GM21390 (cell line): ENCODE results near the gene USP9Y.

ENCODE experiments used
- ATAC-seq: cut with Tn5 transposase; IDR thresholded peaks from one replicate; pipeline ENCODE4 v1.9.1; 2021; ENCODE audit not compliant: unreplicated experiment

The USP9Y gene

DNA sequence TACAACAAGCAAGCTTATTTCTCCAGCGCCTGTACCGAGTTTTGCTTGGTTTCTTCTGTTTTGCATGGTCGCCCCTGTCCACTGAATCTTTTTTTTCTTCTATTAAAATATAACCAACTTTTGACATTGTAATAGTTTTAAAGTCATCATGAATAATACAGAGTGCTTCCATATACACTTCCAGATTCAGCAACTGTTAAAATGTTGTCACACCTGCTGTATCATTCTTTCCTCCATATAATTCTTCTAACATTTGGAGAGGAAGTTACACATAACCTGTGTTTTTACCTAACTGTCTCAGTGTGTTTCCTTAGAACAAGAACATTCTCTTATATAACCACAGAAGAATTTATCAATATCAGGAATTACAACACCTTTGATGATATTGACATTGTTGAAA, 83.5 kb downstream of the USP9Y start:
- ATAC-seq = no peak

DNA sequence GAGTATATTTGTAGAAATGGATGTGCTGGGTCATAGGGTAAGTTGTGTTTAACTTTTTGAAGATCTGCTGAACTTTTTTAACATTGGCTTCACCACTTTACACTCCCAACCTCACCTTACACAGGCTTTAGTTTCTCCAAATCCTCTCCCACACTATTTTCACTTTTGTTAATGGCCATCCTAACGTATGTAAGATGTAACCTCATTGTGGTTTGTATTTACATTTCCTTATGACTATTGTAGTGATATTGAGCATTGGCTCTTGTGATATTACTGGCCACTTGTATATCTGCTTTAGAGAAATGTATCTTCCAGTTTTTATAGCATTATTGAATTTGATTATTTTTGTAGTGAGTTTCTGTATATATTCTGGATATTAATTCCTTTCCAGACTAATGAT, 93.0 kb downstream of the USP9Y start:
- ATAC-seq = no peak

DNA sequence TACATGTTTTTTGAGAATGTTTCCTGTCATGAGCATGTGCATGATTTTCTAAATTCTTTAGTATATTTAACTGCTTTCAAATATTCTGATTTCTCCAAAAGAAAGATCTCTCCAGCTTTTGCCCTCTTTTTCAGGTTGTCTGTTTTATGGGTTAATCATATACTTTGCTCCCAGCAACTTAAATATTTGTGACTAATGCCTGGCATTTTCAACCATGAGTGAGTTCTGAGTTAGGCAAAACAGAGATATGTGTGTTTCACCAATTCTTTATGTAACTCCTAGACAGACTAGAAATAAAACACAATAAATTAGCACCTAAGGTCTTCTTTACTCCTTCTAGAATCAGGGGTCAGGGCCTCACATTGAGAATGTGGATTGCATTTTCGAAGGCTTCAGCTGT, 107.0 kb downstream of the USP9Y start:
- ATAC-seq = no peak

DNA sequence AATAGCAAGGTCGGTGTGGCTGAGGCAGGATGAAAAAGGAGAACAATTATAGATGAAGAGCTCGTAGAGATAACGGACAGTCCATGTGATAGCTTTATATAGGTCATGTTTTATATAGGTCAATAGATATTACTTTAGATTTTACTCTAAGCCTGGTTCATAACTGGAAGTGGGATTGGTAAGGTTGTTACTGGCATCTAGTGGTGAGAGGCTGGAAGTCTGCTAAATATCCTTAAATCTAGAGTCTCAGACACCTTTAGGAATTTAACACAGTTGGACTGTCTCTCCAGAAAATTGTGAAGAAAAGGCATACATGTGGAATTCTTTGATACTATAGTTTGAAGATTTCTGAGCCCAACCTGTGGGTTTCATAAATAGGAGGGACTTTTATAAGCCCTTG, 108.0 kb downstream of the USP9Y start:
- no peak for ATAC-seq

DNA sequence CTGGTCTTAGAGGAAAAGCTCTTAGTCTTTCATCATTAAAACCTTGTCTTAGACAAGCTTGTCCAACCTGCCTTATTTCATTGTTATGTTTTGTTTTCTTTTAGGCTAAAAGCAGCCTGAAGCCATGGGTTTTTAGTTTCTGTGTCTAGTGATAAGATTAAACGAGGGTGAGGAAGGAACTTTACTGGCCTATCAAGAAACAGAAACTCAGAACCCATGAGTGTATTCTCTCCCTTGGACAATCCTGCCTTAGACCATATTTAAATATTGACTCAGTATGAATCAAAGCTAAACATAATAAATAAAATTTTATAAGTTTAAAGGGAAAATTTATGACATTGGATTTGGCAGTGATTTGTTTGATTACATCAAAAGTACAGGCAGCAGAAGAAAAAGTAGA, 122.4 kb downstream of the USP9Y start:
- ATAC-seq = no peak

DNA sequence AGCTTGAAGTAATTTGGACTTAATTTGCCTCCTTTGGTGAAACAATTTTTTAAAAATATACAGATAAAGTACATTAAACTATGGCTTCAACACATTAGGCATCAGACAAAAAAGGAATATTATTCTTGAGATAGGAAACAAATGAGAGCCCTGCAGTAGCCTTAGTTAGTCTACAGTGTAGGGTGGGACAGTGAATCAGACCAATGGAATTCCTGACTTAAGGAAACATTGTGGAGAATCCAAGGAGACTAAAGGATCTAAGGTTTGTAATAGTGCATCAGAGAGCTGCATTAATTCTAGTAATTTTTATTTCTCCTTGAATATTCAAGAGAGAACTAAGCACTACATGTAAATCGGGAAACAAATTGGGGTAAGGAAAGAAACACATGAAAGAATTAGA, 125.8 kb downstream of the USP9Y start:
- no peak for ATAC-seq

DNA sequence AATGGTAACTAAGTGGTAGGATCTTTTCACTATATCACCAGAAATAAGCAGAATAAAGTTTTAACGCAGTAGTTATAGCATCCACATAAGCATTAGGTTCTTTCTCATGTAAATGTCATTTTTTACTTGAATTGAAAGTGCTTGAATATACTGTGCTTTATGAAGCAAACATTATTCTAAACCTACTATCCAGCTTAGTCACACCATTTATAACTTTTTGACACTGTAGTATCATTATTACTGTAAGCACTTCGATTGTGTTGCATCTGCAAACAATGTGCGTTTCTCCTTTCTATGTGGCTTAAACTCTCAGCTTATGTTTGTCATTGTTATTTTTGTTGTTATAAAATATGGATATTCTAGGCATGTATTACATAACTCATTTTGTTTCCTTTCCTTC, 132.3 kb downstream of the USP9Y start:
- no peak for ATAC-seq

DNA sequence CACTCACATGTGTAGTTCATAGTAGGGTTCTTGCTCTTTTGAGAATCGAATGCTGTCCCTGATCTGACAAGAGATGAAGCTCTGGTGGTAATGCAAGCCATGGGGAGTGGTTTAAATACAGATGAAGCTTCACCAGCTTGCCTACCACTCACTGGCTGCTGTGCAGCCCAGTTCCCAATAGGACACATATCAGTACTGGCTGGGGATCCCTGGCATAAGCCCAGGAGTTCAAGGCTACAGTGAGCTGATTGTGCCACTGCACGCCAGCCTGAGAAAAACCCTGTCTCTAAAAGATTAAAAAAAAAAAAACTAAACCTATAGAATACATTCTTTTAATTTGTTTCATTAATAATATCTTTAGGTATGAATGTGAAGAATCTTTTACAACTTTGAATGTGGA, 136.5 kb downstream of the USP9Y start:
- no peak for ATAC-seq

DNA sequence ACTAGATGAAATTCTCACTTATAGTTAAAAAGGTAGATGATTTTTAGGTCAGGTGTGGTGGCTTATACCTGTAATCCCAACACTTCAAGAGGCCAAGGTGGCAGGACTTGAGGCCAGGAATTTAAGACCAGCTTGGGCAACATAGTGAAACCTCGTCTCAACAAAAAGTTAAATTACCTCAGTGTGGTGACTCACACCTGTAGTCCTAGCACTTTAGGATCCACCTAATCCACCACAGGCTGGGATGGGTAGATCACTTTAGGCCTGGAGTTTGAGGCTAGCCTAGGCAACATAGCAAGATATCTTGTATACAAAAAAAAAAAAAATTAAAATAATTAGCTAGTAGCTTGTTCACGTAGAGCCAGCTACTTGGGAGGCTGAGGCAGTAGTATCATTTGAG, 140.3 kb downstream of the USP9Y start:
- no peak for ATAC-seq

DNA sequence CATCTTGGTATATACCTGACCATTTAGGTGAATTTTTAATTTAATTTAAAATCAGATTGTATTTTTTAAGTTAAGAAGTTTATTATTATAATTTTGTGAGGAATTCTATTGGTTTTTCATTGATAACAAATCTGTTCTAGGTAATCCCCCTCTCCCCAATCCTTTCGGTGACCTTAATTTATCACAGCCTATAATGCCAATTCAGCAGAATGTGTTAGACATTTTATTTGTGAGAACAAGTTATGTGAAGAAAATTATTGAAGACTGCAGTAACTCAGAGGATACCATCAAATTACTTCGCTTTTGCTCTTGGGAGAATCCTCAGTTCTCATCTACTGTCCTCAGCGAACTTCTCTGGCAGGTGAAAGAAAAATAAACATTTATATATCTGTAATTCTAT, 145.8 kb downstream of the USP9Y start:
- no peak for ATAC-seq

DNA sequence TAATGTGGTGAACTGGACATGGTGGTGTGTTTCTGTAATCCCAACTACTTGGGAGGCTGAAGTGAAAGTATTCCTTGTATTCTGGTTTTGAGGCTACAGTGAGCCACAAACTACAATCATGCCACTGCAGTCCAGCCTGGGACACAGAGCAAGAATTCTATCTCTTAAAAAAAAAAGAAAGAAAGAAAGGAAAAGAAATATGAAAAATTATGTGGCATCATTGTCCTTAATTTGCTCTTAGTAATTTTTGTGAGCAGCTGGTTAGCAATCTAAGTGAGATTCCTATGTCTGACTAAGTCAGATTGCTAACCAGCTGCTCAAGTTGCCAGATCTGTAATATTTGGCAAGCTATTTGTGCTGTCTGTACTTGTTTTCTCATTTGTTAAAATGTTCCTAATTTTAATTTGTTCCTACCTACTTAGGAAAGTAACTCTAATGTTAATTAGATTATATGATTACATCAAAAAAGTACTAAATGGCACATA, 154.8 kb downstream of the USP9Y start:
- no peak for ATAC-seq

DNA sequence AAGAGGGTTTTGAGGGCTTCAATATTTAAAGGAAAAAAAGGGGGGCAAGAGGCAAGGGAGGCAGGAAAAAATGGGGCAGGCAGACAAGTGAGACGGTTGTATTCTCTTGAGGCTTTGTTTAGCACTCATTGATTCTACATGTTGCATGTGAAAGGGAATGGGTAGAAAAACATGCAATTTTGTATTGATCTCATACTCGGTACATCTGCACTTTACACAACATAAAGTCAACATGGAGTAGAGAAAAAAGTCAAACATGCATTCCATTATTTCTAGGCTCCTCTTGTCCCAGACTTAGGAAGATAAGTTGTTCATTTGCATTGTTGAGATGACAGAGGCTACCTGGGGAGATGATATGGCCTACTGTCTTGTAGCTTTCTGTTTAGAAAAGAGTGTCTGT, 166.9 kb downstream of the USP9Y start:
- no peak for ATAC-seq

DNA sequence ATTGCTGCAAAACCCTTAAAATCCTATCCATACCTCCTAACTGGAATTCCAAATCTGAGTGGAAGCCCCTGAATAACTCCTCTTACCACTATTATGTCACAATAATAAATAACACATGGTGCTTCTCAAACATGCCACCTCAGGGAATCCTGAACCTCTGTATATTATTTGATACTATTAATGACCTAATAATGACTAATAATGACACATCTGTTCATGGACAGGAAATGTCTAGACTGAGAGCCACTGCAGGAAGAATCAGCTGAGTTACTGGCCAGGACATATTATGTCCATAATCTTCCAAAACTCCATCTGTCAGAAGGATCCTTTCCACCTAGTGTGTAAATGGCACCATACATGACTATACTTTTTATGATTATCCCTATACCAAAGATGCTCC, 195.9 kb downstream of the USP9Y start:
- no peak for ATAC-seq

DNA sequence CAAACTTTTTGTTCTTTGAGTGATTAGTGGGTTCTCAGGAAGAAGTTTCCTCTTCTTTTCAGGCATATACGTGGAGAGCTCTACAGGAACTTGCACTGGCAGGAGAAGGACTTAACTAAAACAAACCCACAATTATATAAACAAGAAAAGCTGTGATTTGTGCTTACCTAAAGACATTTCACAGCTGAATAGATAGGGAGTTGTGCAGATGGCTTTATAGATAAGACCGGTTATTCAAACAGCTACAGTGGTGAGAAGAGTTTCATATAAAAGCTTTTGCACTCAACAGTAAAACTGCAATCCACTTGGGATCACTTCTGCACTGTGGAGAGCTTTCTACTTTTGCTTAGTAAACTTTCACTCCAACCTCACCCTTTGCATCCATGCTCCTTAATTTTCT, 197.6 kb downstream of the USP9Y start:
- ATAC-seq = no peak

DNA sequence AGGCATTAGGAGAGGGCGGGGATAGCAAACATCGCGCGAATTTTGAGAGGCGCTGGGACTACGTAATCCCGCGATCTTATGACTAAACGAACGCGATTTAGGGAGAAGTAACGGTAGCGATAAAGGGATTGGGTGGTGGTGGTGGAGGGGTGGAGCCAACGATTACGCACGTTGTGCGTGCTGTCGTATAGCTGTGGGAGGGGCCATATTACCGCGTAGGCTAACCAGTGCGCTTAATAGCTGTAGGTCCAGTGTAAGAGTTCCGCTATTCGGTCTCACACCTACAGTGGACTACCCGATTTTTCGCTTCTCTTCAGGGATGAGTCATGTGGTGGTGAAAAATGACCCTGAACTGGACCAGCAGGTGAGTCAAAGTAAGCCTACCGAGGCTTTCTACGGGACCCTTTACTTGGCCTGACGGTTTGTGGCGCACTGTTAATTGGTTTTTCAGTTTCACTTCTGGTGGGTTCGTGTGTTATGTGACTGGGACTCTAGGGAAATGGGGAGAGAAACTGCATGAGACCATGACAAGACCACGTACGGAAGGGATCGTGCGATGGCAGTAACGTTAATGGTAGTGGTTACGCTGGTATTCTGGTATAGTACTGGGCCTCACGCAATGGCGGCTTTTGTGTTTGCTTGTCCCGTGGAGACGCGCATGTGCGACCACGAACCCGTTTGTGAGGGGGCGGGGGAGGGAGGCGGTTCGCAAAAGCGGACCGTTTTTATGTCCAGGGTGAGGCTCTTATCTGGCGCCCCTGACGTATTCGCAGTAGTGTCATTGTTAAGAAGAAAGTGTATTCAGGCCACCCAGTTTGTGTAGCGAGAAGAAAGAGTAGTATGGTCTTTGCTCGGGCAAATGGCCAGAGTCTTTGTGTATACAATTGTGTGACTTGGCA, 203.8 kb downstream of the USP9Y start, which contains the start of gene DDX3Y:
Gene DDX3Y (plus strand): TSS at position 251 of the 899 bp plus-strand sequence. CDS start 69 bp downstream, at position 320.
- ATAC-seq = peak; percentile 85

DNA sequence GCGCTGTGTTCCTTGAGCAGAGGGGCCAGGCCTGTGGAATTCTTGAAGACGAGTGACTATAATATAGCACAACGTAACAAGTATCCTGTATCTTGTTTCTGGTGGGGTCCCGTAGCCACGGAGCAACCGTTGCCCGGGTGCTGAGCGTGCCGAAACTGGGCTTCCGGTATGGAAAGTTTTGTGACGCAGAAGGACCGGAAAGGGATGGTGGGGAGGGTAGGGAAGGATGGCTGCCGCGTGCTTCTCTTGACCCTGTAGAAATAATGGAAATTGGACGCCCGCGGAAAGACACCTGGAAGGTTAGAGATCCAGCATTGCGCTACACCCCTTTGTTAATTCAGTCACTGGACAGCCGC, 204.5 kb downstream of the USP9Y start:
- ATAC-seq = peak; percentile 46

DNA sequence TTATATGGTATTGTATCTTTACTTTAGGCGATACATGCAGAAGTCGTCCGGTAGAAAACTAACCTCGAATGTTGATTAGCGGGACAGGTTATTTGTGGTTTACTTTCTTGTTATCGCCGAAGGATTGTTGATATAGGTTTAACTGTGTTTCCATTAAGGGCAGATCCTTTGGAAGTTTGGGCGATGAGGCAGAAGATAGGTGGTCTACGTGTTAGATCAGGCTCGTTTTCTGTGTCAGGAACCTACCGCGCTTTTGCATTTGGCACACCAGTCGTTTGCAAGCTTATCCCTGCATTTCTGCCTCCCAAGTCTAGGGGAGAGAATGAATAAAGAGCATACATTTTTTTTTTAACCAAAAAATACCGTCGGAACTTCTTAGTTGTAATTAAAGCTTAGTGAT, 204.9 kb downstream of the USP9Y start:
- ATAC-seq = no peak
